ENCODE results near the gene C22orf23.

C22orf23 gene

DNA sequence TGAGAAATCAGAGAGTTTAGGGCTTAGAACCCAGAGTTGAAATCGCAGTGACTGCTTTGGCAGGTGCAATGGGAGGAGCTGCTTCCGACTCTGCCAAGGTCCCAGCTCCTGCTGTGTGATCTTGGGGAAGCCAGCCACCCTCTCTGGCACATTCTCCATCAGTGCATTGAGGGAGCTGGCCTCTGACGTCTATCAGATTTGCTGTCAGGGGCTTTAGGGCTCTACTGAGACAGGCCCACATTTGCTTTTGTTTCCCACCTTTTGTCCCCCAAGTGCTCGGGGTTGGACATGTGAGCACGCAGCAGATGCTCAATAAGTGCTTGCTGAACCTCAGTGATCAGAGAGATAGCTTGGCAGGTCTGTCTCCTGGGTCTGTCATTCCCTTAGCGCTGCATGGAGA, 41.6 kb upstream of the C22orf23 start:
- TF ChIP-seq, protein P1, sequence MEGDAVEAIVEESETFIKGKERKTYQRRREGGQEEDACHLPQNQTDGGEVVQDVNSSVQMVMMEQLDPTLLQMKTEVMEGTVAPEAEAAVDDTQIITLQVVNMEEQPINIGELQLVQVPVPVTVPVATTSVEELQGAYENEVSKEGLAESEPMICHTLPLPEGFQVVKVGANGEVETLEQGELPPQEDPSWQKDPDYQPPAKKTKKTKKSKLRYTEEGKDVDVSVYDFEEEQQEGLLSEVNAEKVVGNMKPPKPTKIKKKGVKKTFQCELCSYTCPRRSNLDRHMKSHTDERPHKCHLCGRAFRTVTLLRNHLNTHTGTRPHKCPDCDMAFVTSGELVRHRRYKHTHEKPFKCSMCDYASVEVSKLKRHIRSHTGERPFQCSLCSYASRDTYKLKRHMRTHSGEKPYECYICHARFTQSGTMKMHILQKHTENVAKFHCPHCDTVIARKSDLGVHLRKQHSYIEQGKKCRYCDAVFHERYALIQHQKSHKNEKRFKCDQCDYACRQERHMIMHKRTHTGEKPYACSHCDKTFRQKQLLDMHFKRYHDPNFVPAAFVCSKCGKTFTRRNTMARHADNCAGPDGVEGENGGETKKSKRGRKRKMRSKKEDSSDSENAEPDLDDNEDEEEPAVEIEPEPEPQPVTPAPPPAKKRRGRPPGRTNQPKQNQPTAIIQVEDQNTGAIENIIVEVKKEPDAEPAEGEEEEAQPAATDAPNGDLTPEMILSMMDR (IDR thresholded peaks at IDR 0.05; ENCODE audit: extremely low read depth, missing control alignments) = no peak
- no peak for DNase-seq (ENCODE audit: low spot score)

DNA sequence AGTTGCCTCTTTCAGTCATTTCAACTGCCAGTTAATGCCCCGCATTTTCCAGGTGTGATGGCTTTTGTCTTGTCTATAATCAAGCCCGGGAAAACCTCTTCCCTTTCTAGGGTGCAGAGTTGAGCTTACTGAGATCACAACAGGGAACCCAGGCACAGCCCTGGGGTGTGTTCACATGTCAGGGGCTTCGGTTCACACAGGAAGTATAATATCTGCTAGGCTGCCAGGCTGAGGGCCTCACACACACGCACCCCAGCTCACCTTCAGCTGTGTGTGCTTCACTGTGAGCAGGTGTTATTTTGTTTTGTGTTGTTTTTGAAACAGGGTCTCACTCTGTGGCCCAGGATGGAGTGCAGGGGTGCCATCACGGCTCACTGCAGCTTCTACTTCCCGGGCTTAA, 40.6 kb upstream of the C22orf23 start:
- TF ChIP-seq, protein P1 (IDR thresholded peaks at IDR 0.05; ENCODE audit: extremely low read depth, missing control alignments) = no peak
- DNase-seq (ENCODE audit: low spot score) = no peak

DNA sequence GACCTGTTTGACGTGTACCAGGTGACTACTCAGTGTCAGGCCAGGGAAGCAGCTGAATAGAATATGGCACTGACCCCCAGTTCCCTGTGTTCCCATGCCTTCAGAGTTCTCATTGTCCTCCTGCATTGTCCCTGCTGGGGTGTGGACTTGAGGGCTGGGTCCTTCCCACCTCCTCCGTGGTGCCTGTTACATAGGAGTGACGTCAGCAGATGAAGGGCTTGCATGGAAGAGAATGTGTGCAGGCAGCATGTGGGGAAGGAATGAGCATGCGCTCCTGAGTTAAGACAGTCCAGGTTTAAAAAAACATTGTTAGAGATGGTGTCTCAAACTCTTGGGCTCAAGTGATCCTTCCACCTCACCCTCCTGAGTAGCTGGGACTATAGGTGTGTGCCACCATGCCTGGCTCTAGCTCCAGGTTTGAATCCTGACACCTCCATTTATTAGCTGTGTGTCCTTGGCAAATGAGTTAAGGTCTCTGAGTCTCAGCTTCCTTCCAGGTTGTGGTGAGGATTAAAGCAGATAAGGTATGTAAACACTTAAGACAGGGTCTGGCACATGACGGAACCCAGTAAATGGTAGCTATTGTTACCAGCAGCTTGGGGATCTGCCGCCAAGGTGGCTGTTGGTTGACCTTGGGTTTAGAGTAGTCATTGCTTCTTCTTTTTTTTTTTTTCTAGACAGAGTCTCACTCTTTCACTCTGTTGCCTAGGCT, 38.5 kb upstream of the C22orf23 start:
- TF ChIP-seq, protein P1 (IDR thresholded peaks at IDR 0.05; ENCODE audit: extremely low read depth, missing control alignments) = no peak
- DNase-seq (ENCODE audit: low spot score) = no peak

DNA sequence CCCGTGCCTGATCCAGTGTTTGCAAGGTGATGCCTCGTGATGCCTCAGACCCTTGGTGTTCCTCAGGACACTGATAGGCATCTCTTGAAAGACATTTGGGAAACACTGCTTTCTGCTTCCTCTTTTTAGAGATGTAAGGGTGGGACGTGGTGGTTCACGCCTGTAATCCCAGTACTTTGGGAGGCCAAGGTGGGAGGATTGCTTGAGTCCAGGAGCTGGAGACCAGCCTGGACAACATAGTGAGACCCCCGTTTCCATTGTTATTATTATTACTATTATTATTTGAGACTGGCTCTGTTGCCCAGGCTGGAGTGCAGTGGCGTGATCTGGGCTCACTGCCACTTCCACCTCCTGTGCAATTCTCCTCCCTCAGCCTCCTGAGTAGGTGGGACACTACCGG, 37.5 kb upstream of the C22orf23 start:
- TF ChIP-seq, protein P1 (IDR thresholded peaks at IDR 0.05; ENCODE audit: extremely low read depth, missing control alignments) = no peak
- DNase-seq (ENCODE audit: low spot score) = no peak

DNA sequence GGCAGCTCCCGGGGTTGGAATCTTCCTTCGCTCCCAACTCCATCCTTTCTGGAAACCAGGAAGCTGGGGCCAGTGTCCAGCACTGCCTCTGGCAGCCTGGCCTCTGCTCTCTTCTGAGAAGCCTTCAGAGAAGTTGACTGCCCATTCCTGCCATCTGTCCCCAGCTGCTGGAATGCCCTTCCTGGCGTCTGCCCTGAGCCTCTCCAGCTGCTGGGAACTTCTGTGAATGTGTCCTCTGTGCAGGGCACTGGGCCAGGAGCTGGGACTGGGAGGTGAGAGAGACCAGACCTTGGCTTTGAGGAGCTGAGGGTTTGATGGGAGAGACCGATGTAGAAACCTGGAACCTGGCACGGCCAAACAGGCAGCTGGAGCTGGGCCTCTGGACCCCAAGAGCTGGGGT, 36.9 kb upstream of the C22orf23 start:
- no peak for DNase-seq (ENCODE audit: low spot score)
- TF ChIP-seq, protein P1 (IDR thresholded peaks at IDR 0.05; ENCODE audit: extremely low read depth, missing control alignments) = no peak

DNA sequence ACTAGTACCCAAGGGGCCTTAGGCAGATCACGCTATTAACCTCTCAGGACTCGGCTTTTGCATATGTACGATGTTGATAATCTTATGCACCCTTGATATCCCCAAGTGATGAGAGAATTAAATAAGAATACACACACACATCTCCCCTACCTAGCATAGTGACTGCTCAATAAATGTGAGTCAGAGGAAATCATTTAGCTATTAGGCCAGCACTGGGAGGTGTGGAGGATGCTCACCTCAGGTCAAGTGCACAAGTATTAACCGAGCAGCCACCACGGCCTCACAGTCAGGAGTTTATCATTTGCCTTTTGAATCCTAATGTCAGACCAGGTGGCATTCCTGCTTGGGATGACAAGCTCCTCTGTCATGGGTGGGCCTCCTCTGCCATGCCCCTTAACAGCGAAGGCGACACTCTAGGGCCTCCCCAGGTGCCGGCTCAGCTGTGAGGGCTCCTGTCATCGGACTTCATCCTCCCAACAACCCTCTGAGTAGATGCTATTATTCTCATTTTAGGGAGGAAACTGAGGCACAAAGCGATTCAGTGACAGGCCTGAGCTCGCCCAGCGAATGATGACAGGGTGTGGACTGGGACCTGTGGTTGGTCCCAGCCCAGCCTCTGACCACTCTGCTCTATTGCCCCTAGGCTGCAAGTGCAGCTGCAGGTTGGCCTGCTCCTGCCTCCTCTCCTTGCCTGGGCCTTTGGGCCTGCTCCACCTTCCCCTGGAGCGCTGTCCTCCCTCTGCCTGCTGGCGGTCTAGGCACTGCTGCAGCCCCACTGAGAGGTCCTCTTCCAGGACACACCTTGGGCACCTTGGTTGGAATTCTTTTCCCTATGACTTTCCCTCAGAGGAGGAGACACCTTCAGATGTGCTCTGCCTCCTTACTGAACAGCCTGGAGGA, 36.0 kb upstream of the C22orf23 start:
- DNase-seq (ENCODE audit: low spot score) = no peak
- TF ChIP-seq, protein P1 (IDR thresholded peaks at IDR 0.05; ENCODE audit: extremely low read depth, missing control alignments) = no peak

DNA sequence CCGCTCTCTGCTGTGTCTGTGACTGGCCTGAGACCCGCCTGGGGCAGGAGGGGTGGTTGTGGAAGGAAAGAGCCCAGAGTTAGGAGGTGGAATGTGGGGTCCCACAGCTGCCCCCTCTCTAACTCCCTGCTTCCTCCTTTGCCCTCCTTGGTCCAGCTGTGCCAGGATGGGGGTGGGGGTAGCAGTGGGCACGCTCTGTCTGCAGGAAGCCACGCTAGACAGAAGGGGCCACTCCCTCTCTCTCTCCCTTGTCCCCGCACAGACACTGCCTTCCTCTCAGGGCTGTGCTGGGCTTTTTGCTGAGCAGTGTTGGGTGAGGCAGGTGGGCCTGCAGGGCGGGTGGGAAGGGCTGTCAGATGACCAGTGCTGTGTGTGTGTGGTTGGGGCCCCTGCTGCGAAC, 33.0 kb upstream of the C22orf23 start:
- TF ChIP-seq, protein P1 (IDR thresholded peaks at IDR 0.05; ENCODE audit: extremely low read depth, missing control alignments) = no peak
- DNase-seq (ENCODE audit: low spot score) = no peak
